GM12878 (cell line): Measurements from ENCODE around the gene CENPH. TPM values are rescaled to one million over a fixed set of nuclear protein-coding genes. Genes with fewer than 3 reads are reported as not detected.

Source experiments
- ATAC-seq: fragments of 200-7000 bp; cut with Tn5 transposase; 3 replicates; pipeline ENCODE4 v1.9.1; 2020; ENCODE audit warnings: mild to moderate bottlenecking, moderate library complexity
- BruUV-seq: library from RNA; stranded (reverse); fragments of 400-500 nt; replicated peaks from 2 replicates; lab custom pipeline; 2021; lab: Mats Ljungman, UMichigan
- CTCF ChIA-PET: fragments of 300-600 bp; sonication (Branson Sonifier 250); formaldehyde crosslinking; extraction: SDS; loops from one replicate; lab custom pipeline; 2021; ENCODE audit warnings: inconsistent platforms; lab: Yijun Ruan, JAX
- POLR2A ChIA-PET: fragments of 350-600 bp; formaldehyde crosslinking; extraction: SDS; loops from one replicate; lab custom pipeline; 2021; ENCODE audit warnings: inconsistent platforms; lab: Charles Lee
- RAD21 ChIA-PET: fragments of 300-600 bp; sonication (Branson Sonifier 250); formaldehyde crosslinking; loops from one replicate; lab custom pipeline; 2023; ENCODE audit warnings: antibody characterized with exemption; ENCODE audit not compliant: unreplicated experiment; lab: Charles Lee
- SMC1A ChIA-PET: fragments of 300-600 bp; sonication (Branson Sonifier 250); formaldehyde crosslinking; loops from one replicate; lab custom pipeline; 2023; ENCODE audit not compliant: unreplicated experiment, uncharacterized antibody; lab: Charles Lee
- DNase-seq: peaks from one replicate; pipeline ENCODE4 v3.0.0-alpha.2; 2011; ENCODE audit warnings: low read depth, low spot score
- FAIRE-seq: peaks from 3 replicates; lab custom pipeline; 2011; peaks lifted over from hg19 to GRCh38; lab: Jason Lieb, UNC
- H2AFZ ChIP-seq: 2 replicates; pipeline ENCODE4 v1.6.0; 2011; ENCODE audit warnings: low read depth, low read length, control low read depth; ENCODE audit not compliant: control insufficient read depth
- H3K27ac ChIP-seq: 2 replicates; pipeline ENCODE4 v1.5.1; 2011; ENCODE audit warnings: control low read depth; ENCODE audit not compliant: control insufficient read depth, insufficient read depth
- H3K27me3 ChIP-seq, 2 experiments: replicated peaks in 1 of 2; 2 replicates each; pipeline versions ENCODE4 v1.6.0 to v1.6.1; 2011; ENCODE audit warnings: low read length in 1 of 2; ENCODE audit not compliant: control insufficient read depth in 2 of 2, insufficient read depth in 2 of 2
- H3K36me3 ChIP-seq, 2 experiments: 2 replicates each; pipeline ENCODE4 v1.5.1; 2011; ENCODE audit warnings: low read length in 1 of 2; ENCODE audit not compliant: control insufficient read depth in 2 of 2, insufficient read depth in 2 of 2
- H3K4me1 ChIP-seq: 2 replicates; pipeline ENCODE4 v1.6.1; 2011; ENCODE audit warnings: mild to moderate bottlenecking, low read length, moderate library complexity, mixed read lengths; ENCODE audit not compliant: control insufficient read depth, insufficient read depth
- H3K4me2 ChIP-seq: 2 replicates; pipeline ENCODE4 v1.6.0; 2011; ENCODE audit warnings: control low read depth; ENCODE audit not compliant: control insufficient read depth, insufficient read depth
- H3K4me3 ChIP-seq: fragments of 200-600 bp; sonication (generic); 2 replicates; pipeline ENCODE4 v1.5.1; 2016
- H3K79me2 ChIP-seq: 2 replicates; pipeline ENCODE4 v1.6.0; 2011; ENCODE audit warnings: low read length; ENCODE audit not compliant: control insufficient read depth, insufficient read depth
- H3K9ac ChIP-seq: 2 replicates; pipeline ENCODE4 v1.8.0; 2011; ENCODE audit warnings: low read length, control low read depth, mixed read lengths; ENCODE audit not compliant: control insufficient read depth, insufficient read depth
- H3K9me3 ChIP-seq: replicated peaks from 3 replicates; pipeline ENCODE4 v1.5.1; 2011; ENCODE audit warnings: mild to moderate bottlenecking, low read length; ENCODE audit not compliant: control insufficient read depth, insufficient read depth
- H4K20me1 ChIP-seq: 2 replicates; pipeline ENCODE4 v1.6.0; 2011; ENCODE audit not compliant: control insufficient read depth, insufficient read depth
- ASH2L ChIP-seq: fragments of 300-600, 200-600 bp; sonication (generic); IDR thresholded peaks from 2 replicates; pipeline ENCODE4 v1.6.1; 2017; ENCODE audit warnings: low read depth, mild to moderate bottlenecking, borderline replicate concordance
- BMI1 ChIP-seq: fragments of 450-650 bp; IDR thresholded peaks from 2 replicates; pipeline ENCODE4 v1.6.1; 2016; ENCODE audit warnings: mild to moderate bottlenecking, moderate library complexity, borderline replicate concordance
- CREM ChIP-seq: IDR thresholded peaks from 2 replicates; pipeline ENCODE4 v1.6.1; 2014; ENCODE audit warnings: antibody characterized with exemption, low read depth
- GATAD2B ChIP-seq: fragments of 450-650 bp; conservative IDR thresholded peaks from 2 replicates; pipeline ENCODE4 v1.6.1; 2017; ENCODE audit warnings: low read depth, mild to moderate bottlenecking, moderate library complexity
- IKZF1 ChIP-seq: fragments of 450-650 bp; conservative IDR thresholded peaks from 2 replicates; pipeline ENCODE4 v1.6.1; 2017; ENCODE audit warnings: antibody characterized with exemption, mild to moderate bottlenecking
- IKZF2 ChIP-seq, 2 experiments: fragments of 450-650 bp; IDR thresholded peaks; 2 replicates each; pipeline ENCODE4 v1.6.1; 2017; ENCODE audit warnings: mild to moderate bottlenecking in 2 of 2, moderate library complexity in 2 of 2
- LARP7 ChIP-seq: fragments of 450-650 bp; IDR thresholded peaks from 2 replicates; pipeline ENCODE4 v1.6.1; 2017; ENCODE audit warnings: mild to moderate bottlenecking
- MEF2A ChIP-seq: IDR thresholded peaks from 2 replicates; pipeline ENCODE4 v1.6.1; 2011; ENCODE audit warnings: low read depth, mild to moderate bottlenecking, low read length, moderate library complexity; ENCODE audit not compliant: insufficient read depth
- MXI1 ChIP-seq: fragments of 150-350 bp; IDR thresholded peaks from 2 replicates; pipeline ENCODE4 v1.6.1; 2011; ENCODE audit warnings: low read depth, mild to moderate bottlenecking, inconsistent platforms, low read length, improper control_type of control experiment
- NFYB ChIP-seq: IDR thresholded peaks from 2 replicates; pipeline ENCODE4 v1.6.1; 2011; ENCODE audit warnings: low read depth, mild to moderate bottlenecking, low read length, improper control_type of control experiment, moderate library complexity; ENCODE audit not compliant: insufficient read depth
- NRF1 ChIP-seq: conservative IDR thresholded peaks from 2 replicates; pipeline ENCODE4 v1.6.1; 2011; ENCODE audit warnings: mild to moderate bottlenecking, low read depth, low read length, improper control_type of control experiment
- POLR2AphosphoS2 ChIP-seq: IDR thresholded peaks from 2 replicates; pipeline ENCODE4 v1.6.1; 2011; ENCODE audit warnings: low read depth, mild to moderate bottlenecking, low read length, improper control_type of control experiment, moderate library complexity
- RFX5 ChIP-seq: IDR thresholded peaks from 2 replicates; pipeline ENCODE4 v1.6.1; 2011; ENCODE audit warnings: low read depth, low read length, improper control_type of control experiment
- SUPT20H ChIP-seq: IDR thresholded peaks from 2 replicates; pipeline ENCODE4 v1.6.1; 2011; ENCODE audit warnings: low read depth, mild to moderate bottlenecking, low read length, moderate library complexity, borderline replicate concordance; ENCODE audit not compliant: control insufficient read depth
- ZNF217 ChIP-seq: fragments of 450-650 bp; IDR thresholded peaks from 2 replicates; pipeline ENCODE4 v1.6.1; 2017; ENCODE audit warnings: antibody characterized with exemption, mild to moderate bottlenecking
- WGBS: methylation state at CpG from one replicate; pipeline ENCODE4 v1.1.6; 2016; ENCODE audit warnings: low lambda C conversion rate; ENCODE audit not compliant: insufficient replicate concordance, insufficient coverage; ENCODE audit errors: missing lambda C conversion rate; 5-methylcytosine and 5-hydroxymethylcytosine counted together
- in situ Hi-C: fragments of 300-500 bp; cut with MboI; formaldehyde crosslinking; loops from 9 replicates; pipeline ENCODE4 v1.14.3; 2018; ENCODE audit warnings: mixed read lengths
- intact Hi-C: fragments of 100-400 bp; cut with micrococcal nuclease; formaldehyde crosslinking; loops from one replicate; pipeline ENCODE4 v1.14.2; 2022; ENCODE audit not compliant: unreplicated experiment
- polyA plus RNA-seq, 11 experiments: library from polyadenylated mRNA; depleted of rRNA in 4 of 11; unstranded in 6 of 11; stranded (reverse) in 5 of 11; fragments of >200 nt; fragmentation: Nextera tagmentation in 4 of 11; fragmentation: Illumina TruSeq in 1 of 11; extraction: Ambion mirVana in 4 of 11; extraction: Trizol in 1 of 11; gene quantifications; 1 replicate in 1 of 11; 2 replicates in 10 of 11; pipeline versions ENCODE4 v1.2.1 to v1.2.3, GENCODE V29; 2011 to 2016; ENCODE audit warnings: inconsistent platforms in 2 of 11, missing spikeins in 2 of 11, low read depth in 1 of 11
- total RNA-seq, 4 experiments: library from RNA; depleted of rRNA in 3 of 4; stranded (reverse); fragments of >200 nt in 3 of 4; fragmentation: Illumina TruSeq in 1 of 4; extraction: Trizol in 1 of 4; gene quantifications; 2 replicates each; pipeline versions ENCODE4 v1.2.1 to v1.2.3, GENCODE V29; 2013 to 2021
- TF ChIP-seq, protein P1 (sequence below): fragments of 450-650 bp; formaldehyde crosslinking; IDR thresholded peaks from 2 replicates; pipeline ENCODE4 v1.4.0; 2020; ENCODE audit warnings: mild to moderate bottlenecking, moderate library complexity
- TF ChIP-seq, protein P2 (sequence below): IDR thresholded peaks from 2 replicates; pipeline ENCODE4 v1.6.1; 2011; ENCODE audit warnings: low read depth, mild to moderate bottlenecking, low read length, moderate library complexity, borderline replicate concordance; ENCODE audit errors: extremely low read depth
- TF ChIP-seq, protein P3 (sequence below): fragments of 450-650 bp; IDR thresholded peaks from 2 replicates; pipeline ENCODE4 v1.6.1; 2017; ENCODE audit warnings: low read depth, mild to moderate bottlenecking, moderate library complexity
- TF ChIP-seq, protein P4 (sequence below): IDR thresholded peaks from 2 replicates; pipeline ENCODE4 v1.6.1; 2011; ENCODE audit warnings: borderline replicate concordance, low read depth, mild to moderate bottlenecking, moderate library complexity, mixed read lengths, low read length; ENCODE audit not compliant: insufficient read depth; ENCODE audit errors: extremely low read length

CENPH gene
- total and polyA plus RNA-seq, 10 of the 15 experiments (the other 5 are each of a cell fraction or from before 2014, with no cell fraction given): 7.3 to 65.6 (median 45.9) TPM

DNA sequence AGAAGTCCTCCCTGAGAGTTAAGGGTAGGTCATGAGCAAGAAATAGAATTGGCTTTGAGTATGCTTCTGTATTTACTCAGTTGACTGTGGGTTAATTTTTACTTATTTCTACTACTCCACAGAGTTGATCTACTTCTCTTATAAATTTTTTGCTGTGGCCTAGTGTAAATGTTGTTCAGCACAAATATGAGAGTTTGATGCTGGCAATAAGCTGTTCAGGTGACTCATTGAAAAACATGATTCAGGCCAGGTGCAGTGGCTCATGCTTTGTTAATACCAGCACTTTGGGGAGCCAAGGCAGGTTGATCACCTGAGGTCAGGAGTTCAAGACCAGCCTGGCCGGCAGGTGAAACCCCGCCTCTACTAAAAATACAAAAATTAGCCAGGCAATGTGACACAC lies 40.8 kb downstream of the CENPH start:
- ChIA-PET POLR2A (no interaction called here), CTCF (interaction anchor here (0.7 kb wide), 1 partner anchor 10 kb away, joined by 3 read pairs; no protein-coding TSS in a partner anchor), SMC1A (no interaction called here), RAD21 (no interaction called here)
- no peak overlapping the region for H3K4me2 ChIP-seq
- no peaks in the 10 kb centered on the region for H3K4me1 ChIP-seq
- DNase-seq (no peak), ATAC-seq (no peak), FAIRE-seq (no peak)
- H2AFZ ChIP-seq: no peak overlapping the region
- in situ Hi-C loops (no loop called here), intact Hi-C loops (loop anchor here (10.0 kb wide), 1 partner anchor 135 kb away; the partner anchor contains the start of genes AK6, RAD17 and TAF9)
- H3K27me3 ChIP-seq: no peaks in the 10 kb centered on the region
- BruUV-seq: no TSS peak
- no peaks in the 10 kb centered on the region for H3K9me3 ChIP-seq
- peaks cover 5% of the 10 kb centered on the region for H3K79me2 ChIP-seq
- H3K36me3 ChIP-seq: no peaks in the 10 kb centered on the region; a peak in 1 of 4 replicates
- H3K9ac ChIP-seq: no peak overlapping the region
- WGBS: 100% methylated on average over 2 of the region's 2 CpGs
- no peak overlapping the region for H3K27ac ChIP-seq
- H4K20me1 ChIP-seq: no peaks in the 10 kb centered on the region
- no peak overlapping the region for H3K4me3 ChIP-seq
- no peak for TF ChIP-seq GATAD2B
- TF ChIP-seq ZNF217: no peak
- TF ChIP-seq, protein P1, sequence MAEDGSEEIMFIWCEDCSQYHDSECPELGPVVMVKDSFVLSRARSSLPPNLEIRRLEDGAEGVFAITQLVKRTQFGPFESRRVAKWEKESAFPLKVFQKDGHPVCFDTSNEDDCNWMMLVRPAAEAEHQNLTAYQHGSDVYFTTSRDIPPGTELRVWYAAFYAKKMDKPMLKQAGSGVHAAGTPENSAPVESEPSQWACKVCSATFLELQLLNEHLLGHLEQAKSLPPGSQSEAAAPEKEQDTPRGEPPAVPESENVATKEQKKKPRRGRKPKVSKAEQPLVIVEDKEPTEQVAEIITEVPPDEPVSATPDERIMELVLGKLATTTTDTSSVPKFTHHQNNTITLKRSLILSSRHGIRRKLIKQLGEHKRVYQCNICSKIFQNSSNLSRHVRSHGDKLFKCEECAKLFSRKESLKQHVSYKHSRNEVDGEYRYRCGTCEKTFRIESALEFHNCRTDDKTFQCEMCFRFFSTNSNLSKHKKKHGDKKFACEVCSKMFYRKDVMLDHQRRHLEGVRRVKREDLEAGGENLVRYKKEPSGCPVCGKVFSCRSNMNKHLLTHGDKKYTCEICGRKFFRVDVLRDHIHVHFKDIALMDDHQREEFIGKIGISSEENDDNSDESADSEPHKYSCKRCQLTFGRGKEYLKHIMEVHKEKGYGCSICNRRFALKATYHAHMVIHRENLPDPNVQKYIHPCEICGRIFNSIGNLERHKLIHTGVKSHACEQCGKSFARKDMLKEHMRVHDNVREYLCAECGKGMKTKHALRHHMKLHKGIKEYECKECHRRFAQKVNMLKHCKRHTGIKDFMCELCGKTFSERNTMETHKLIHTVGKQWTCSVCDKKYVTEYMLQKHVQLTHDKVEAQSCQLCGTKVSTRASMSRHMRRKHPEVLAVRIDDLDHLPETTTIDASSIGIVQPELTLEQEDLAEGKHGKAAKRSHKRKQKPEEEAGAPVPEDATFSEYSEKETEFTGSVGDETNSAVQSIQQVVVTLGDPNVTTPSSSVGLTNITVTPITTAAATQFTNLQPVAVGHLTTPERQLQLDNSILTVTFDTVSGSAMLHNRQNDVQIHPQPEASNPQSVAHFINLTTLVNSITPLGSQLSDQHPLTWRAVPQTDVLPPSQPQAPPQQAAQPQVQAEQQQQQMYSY (CRISPR knock-in tag): no peak
- TF ChIP-seq BMI1: no peak
- no peak for TF ChIP-seq MEF2A
- no peak for TF ChIP-seq RFX5
- no peak for TF ChIP-seq IKZF2 (IDR thresholded peaks at IDR 0.05)
- TF ChIP-seq CREM: no peak
- no peak for TF ChIP-seq NRF1
- TF ChIP-seq LARP7: no peak
- TF ChIP-seq NFYB: no peak
- TF ChIP-seq POLR2AphosphoS2: no peak
- TF ChIP-seq, protein P2, sequence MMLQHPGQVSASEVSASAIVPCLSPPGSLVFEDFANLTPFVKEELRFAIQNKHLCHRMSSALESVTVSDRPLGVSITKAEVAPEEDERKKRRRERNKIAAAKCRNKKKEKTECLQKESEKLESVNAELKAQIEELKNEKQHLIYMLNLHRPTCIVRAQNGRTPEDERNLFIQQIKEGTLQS: no peak
- TF ChIP-seq, protein P3, sequence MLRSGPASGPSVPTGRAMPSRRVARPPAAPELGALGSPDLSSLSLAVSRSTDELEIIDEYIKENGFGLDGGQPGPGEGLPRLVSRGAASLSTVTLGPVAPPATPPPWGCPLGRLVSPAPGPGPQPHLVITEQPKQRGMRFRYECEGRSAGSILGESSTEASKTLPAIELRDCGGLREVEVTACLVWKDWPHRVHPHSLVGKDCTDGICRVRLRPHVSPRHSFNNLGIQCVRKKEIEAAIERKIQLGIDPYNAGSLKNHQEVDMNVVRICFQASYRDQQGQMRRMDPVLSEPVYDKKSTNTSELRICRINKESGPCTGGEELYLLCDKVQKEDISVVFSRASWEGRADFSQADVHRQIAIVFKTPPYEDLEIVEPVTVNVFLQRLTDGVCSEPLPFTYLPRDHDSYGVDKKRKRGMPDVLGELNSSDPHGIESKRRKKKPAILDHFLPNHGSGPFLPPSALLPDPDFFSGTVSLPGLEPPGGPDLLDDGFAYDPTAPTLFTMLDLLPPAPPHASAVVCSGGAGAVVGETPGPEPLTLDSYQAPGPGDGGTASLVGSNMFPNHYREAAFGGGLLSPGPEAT: no peak
- no peak for TF ChIP-seq IKZF1
- no peak for TF ChIP-seq SUPT20H
- TF ChIP-seq, protein P4, sequence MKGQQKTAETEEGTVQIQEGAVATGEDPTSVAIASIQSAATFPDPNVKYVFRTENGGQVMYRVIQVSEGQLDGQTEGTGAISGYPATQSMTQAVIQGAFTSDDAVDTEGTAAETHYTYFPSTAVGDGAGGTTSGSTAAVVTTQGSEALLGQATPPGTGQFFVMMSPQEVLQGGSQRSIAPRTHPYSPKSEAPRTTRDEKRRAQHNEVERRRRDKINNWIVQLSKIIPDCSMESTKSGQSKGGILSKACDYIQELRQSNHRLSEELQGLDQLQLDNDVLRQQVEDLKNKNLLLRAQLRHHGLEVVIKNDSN: no peak
- TF ChIP-seq ASH2L: no peak
- TF ChIP-seq MXI1: no peak
